A549 treated with dexamethasone at 1 μM for 4 hours (cell line): ENCODE data around the gene SECISBP2. TPM values are rescaled to one million over a fixed set of nuclear protein-coding genes. Genes with fewer than 3 reads are reported as not detected.

Experiments used
- total RNA-seq: library from RNA; stranded (reverse); fragments of 200-300 nt; extraction: Qiagen RNA extraction; gene quantifications from 5 replicates; pipeline ENCODE4 v1.2.3, GENCODE V29; 2022

The SECISBP2 gene
- total RNA-seq = 16.1 to 23.0 TPM (median 18.8 TPM) in 5 replicates

DNA sequence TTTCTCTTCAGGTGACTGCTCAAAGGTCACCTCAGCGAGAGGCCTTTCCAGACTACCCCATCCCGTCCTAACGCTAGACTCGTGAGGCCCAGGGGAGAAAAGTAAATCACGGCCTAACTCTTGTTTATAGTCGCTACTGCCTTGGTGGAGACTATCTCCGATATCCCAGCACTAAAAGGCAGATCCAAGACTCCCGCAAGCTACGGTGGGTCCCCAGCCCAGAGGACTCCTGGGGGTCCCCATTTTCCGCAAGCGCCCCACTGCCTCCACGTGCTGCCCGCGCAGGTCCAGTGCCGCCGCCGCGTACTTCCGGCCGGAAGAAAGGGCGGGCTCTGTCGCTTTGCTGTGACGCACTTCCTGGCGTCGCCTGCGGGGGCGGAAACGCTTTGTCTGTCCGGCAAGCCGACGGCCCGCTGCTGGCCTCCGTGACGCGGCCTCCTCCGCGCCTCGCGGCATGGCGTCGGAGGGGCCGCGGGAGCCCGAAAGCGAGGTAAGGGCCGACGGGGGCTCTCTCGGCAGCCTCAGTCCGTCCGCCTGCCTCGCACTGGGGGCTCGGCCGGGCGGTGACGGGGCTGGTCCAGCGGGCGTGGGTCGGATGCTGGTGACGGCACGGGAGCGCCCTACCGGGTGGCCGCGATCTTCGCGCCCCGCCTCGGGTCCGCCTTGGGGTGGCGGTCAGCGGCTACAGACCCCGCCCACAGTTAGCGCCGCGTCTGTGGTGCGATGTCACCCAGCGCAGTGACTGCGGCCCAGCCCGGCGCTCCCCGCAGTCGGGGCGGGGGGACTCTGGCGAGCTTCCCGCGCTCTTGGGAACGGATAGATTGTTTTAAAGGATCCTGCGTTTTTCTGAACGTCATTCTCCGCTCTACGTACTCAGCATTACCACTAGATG lies at the start of gene SECISBP2:
TSS of gene SECISBP2 (plus strand) at position 378 of the 892 bp plus-strand sequence. CDS start at position 455, 77 bp downstream.

GRCh38 chr9:89310475-89311345 lies 7.6 kb upstream of the SECISBP2 start, which contains the start of gene CKS2:
Gene CKS2, plus strand, starts transcription at chr9:89311195. Its CDS starts 98 bp downstream, at chr9:89311293.

Other genes with a start within 250 kb of the SECISBP2 start
- gene SHC3, start 139.7 kb upstream of the SECISBP2 start, total RNA-seq = 0.17 to 0.39 TPM (median 0.22 TPM) in 5 replicates
- 315 to 421 TPM (median 365 TPM) in 5 replicates for gene CKS2, start 7.3 kb upstream of the SECISBP2 start, total RNA-seq
- 4.4 to 5.8 TPM (median 5.4 TPM) in 5 replicates for gene SEMA4D, start 179.6 kb downstream of the SECISBP2 start, total RNA-seq